Prostate gland (tissue), 2 donors: ENCODE data around the gene SMIM12. TPM values are rescaled to one million over a fixed set of nuclear protein-coding genes. Genes with fewer than 3 reads are reported as not detected.

Source experiments
- DNase-seq: peaks from one replicate; pipeline ENCODE4 v3.0.0-alpha.2; 2019; ENCODE audit warnings: low spot score
- H3K27ac ChIP-seq, 2 donors: fragments of 200-600 bp; sonication (generic); 2 replicates each; pipeline ENCODE4 v1.5.1; 2017 to 2019
- H3K27me3 ChIP-seq: fragments of 200-600 bp; sonication (generic); replicated peaks from 2 replicates; pipeline ENCODE4 v1.5.1; 2019; ENCODE audit not compliant: insufficient read depth
- H3K36me3 ChIP-seq, 2 donors: fragments of 200-600 bp; sonication (generic); 1 replicate in 1 of 2; 2 replicates in 1 of 2; pipeline versions ENCODE4 v1.5.1 to v1.8.1; 2017 to 2019
- H3K4me1 ChIP-seq: fragments of 200-600 bp; sonication (generic); replicated peaks from 2 replicates; pipeline ENCODE4 v1.5.1; 2019
- H3K4me3 ChIP-seq, 2 donors: fragments of 200-600 bp; sonication (generic); 2 replicates each; pipeline ENCODE4 v1.5.1; 2017 to 2019
- H3K9me3 ChIP-seq: fragments of 200-600 bp; sonication (generic); 2 replicates; pipeline ENCODE4 v1.5.1; 2017
- CTCF ChIP-seq, 4 experiments: fragments of 200-600 bp in 2 of 4; fragments of 450-650 bp in 2 of 4; sonication (generic) in 2 of 4; IDR thresholded peaks; 1 replicate in 3 of 4; 2 replicates in 1 of 4; pipeline ENCODE4 v1.5.1; 2016 to 2019; ENCODE audit warnings: antibody characterized with exemption in 4 of 4, mild to moderate bottlenecking in 2 of 4, moderate library complexity in 2 of 4
- POLR2A ChIP-seq: fragments of 450-650 bp; IDR thresholded peaks from one replicate; pipeline ENCODE4 v1.6.1; 2016; ENCODE audit warnings: antibody characterized with exemption, mild to moderate bottlenecking
- POLR2AphosphoS5 ChIP-seq: sonication (generic); formaldehyde crosslinking; IDR thresholded peaks from one replicate; pipeline ENCODE4 v1.6.1; 2017; ENCODE audit warnings: antibody characterized with exemption
- WGBS: methylation state at CpG from one replicate; pipeline ENCODE4 v1.1.5; 2018; 5-methylcytosine and 5-hydroxymethylcytosine counted together
- intact Hi-C: fragments of 100-400 bp; cut with DNase I; formaldehyde crosslinking; loops from one replicate; pipeline ENCODE4 v1.14.2; 2022
- total RNA-seq, 2 donors: library from RNA; depleted of rRNA; stranded (reverse); fragments of >200 nt; gene quantifications; one replicate each; pipeline ENCODE4 v1.1.0, GENCODE V29; 2016

The SMIM12 gene
- total RNA-seq, 2 donors from 2014 or later, result 10.7 to 29.6 TPM

GRCh38 chr1:34806396-34806795 is 53.2 kb downstream of the SMIM12 start:
- intact Hi-C loops, result no loop called here
- H3K27ac ChIP-seq, result no peak overlapping the region
- no peaks in the 10 kb centered on the region for H3K4me1 ChIP-seq
- WGBS, result 52% methylated on average over 3 of the region's 3 CpGs
- no peak for DNase-seq
- H3K36me3 ChIP-seq, result no peaks in the 10 kb centered on the region
- H3K4me3 ChIP-seq, result no peak overlapping the region
- TF ChIP-seq POLR2AphosphoS5 (no peak), CTCF (IDR thresholded peaks at IDR 0.05) (no peak), POLR2A (no peak)
- H3K9me3 ChIP-seq, result no peaks in the 10 kb centered on the region
- H3K27me3 ChIP-seq, result no peaks in the 10 kb centered on the region

GRCh38 chr1:34803770-34804169 is 55.8 kb downstream of the SMIM12 start:
- H3K9me3 ChIP-seq, result no peaks in the 10 kb centered on the region
- intact Hi-C loops, result no loop called here
- H3K36me3 ChIP-seq, result no peaks in the 10 kb centered on the region
- 96% methylated on average over 3 of the region's 3 CpGs for WGBS
- no peak for DNase-seq
- no peak overlapping the region for H3K27ac ChIP-seq
- no peaks in the 10 kb centered on the region for H3K4me1 ChIP-seq
- no peaks in the 10 kb centered on the region for H3K27me3 ChIP-seq
- TF ChIP-seq CTCF (IDR thresholded peaks at IDR 0.05) (no peak), POLR2AphosphoS5 (no peak), POLR2A (no peak)
- no peak overlapping the region for H3K4me3 ChIP-seq

Other genes starting within 250 kb of the SMIM12 start
- gene GJB5, start 104.7 kb downstream of the SMIM12 start, total RNA-seq, result 1 to 10 TPM; 6.5 to 6.9 TPM
- gene GJB4, start 100.0 kb downstream of the SMIM12 start, total RNA-seq, result 1 to 10 TPM; 1.3 to 2.4 TPM
- gene GJB3, start 78.5 kb downstream of the SMIM12 start, total RNA-seq, result 1 to 10 TPM; 5.4 to 7.1 TPM
- 10 to 100 TPM in 1 of 2 donors, 1 to 10 TPM in 1; 3.8 to 15.9 TPM for gene GJA4, start 66.8 kb downstream of the SMIM12 start, total RNA-seq
- 1 to 10 TPM in 1 of 2 donors, under 1 TPM in 1; 0.14 to 7.1 TPM for gene DLGAP3, start 69.9 kb upstream of the SMIM12 start, total RNA-seq
- 10 to 100 TPM; 60.8 to 64.4 TPM for gene TMEM35B, start 125.6 kb upstream of the SMIM12 start, total RNA-seq
- 10 to 100 TPM in 1 of 2 donors, 1 to 10 TPM in 1; 8.0 to 19.5 TPM for gene ZMYM6, start 172.2 kb upstream of the SMIM12 start, total RNA-seq
- 10 to 100 TPM; 12.0 to 31.5 TPM for gene ZMYM1, start 219.6 kb upstream of the SMIM12 start, total RNA-seq